HepG2 (cell line): ENCODE data around the gene CLPX. TPM values are rescaled to one million over a fixed set of nuclear protein-coding genes. Genes with fewer than 3 reads are reported as not detected.

ENCODE experiments used
- E2F2 ChIP-seq: sonication (generic); formaldehyde crosslinking; IDR thresholded peaks from 2 replicates; pipeline ENCODE4 v1.4.0; 2020; ENCODE audit warnings: missing genetic modification reagents, borderline replicate concordance
- PHF20 ChIP-seq: sonication (generic); formaldehyde crosslinking; IDR thresholded peaks from 2 replicates; pipeline ENCODE4 v1.5.0; 2020; ENCODE audit warnings: mild to moderate bottlenecking, missing genetic modification reagents
- RBAK ChIP-seq: sonication (generic); formaldehyde crosslinking; IDR thresholded peaks from 2 replicates; pipeline ENCODE4 v1.5.1; 2020; ENCODE audit warnings: mild to moderate bottlenecking, missing genetic modification reagents
- SIN3A ChIP-seq: IDR thresholded peaks from 2 replicates; pipeline ENCODE4 v1.6.1; 2011; ENCODE audit warnings: low read depth, mild to moderate bottlenecking, control low read depth, low read length, borderline replicate concordance
- ZBTB14 ChIP-seq: sonication (generic); formaldehyde crosslinking; IDR thresholded peaks from 2 replicates; pipeline ENCODE4 v1.4.0; 2020; ENCODE audit warnings: missing genetic modification reagents
- ZNF550 ChIP-seq: sonication (generic); formaldehyde crosslinking; IDR thresholded peaks from 2 replicates; pipeline ENCODE4 v1.4.0; 2020; ENCODE audit warnings: mild to moderate bottlenecking, missing genetic modification reagents, borderline replicate concordance
- polyA plus RNA-seq, 8 experiments: library from polyadenylated mRNA; depleted of rRNA in 3 of 8; stranded (reverse) in 7 of 8; unstranded in 1 of 8; fragments of >200 nt; fragmentation: Illumina TruSeq in 4 of 8; extraction: Trizol in 4 of 8; gene quantifications; 2 replicates each; pipeline versions ENCODE4 v1.2.1 to v1.2.3, GENCODE V29; 2011 to 2016; ENCODE audit warnings: low read depth in 4 of 8, missing spikeins in 1 of 8, mixed read lengths in 1 of 8; ENCODE audit not compliant: insufficient read depth in 1 of 8
- small RNA-seq, 3 experiments: library from RNA; depleted of rRNA; stranded (forward); fragments of <200 nt; gene quantifications; one replicate each; pipeline ENCODE3, GENCODE V24; 2012; ENCODE audit warnings: low read depth in 2 of 3, low replicate concordance in 1 of 3; ENCODE audit not compliant: insufficient read length in 3 of 3, insufficient read depth in 2 of 3
- total RNA-seq, 5 experiments: library from RNA; depleted of rRNA; stranded (reverse); fragments of >200 nt; fragmentation: Illumina TruSeq; extraction: Trizol; gene quantifications; 2 replicates each; pipeline ENCODE4 v1.2.3, GENCODE V29; 2016; ENCODE audit warnings: low read depth in 1 of 5

Gene CLPX
- total and polyA plus RNA-seq, 2 of the 13 experiments (the other 11 are each of a cell fraction or from before 2014, with no cell fraction given), result 33.9 to 61.3 TPM

GRCh38 chr15:65099336-65099735 lies 85.8 kb downstream of the CLPX start (continued):
- no peak for TF ChIP-seq E2F2
- TF ChIP-seq ZBTB14 (CRISPR knock-in tag), result no peak
- TF ChIP-seq ZNF550, result no peak
- no peak for TF ChIP-seq SIN3A
- TF ChIP-seq PHF20 (CRISPR knock-in tag), result no peak
- no peak for TF ChIP-seq RBAK (CRISPR knock-in tag)

Small RNAs within 50 kb of the gene (small RNA-seq; reads per million reads assigned to genes)
- 0 reads per million in 3 experiments for gene AC013553.1
- 0 reads per million in 3 experiments for gene AC068213.1
- gene RNU6-686P, result 0 reads per million in 3 experiments

Other genes with a start within 250 kb of the CLPX start
- 42.4 and 53.0 TPM in 2 replicates for gene SPG21, start 195.4 kb downstream of the CLPX start, total RNA-seq (2016; rRNA removed; fragmentation: Illumina TruSeq; extraction: Trizol)
- 29.1 and 36.7 TPM in 2 replicates for gene SPG21, start 195.4 kb downstream of the CLPX start, polyA plus RNA-seq (2011; rRNA removed)
- 23.2 and 27.9 TPM in 2 replicates for gene MTFMT, start 155.7 kb downstream of the CLPX start, total RNA-seq (2016; rRNA removed; fragmentation: Illumina TruSeq; extraction: Trizol)
- gene MTFMT, start 155.7 kb downstream of the CLPX start, polyA plus RNA-seq (2011; rRNA removed), result 8.9 and 9.9 TPM in 2 replicates
- gene SLC51B, start 140.0 kb downstream of the CLPX start, total RNA-seq (2016; rRNA removed; fragmentation: Illumina TruSeq; extraction: Trizol), result 14.4 and 17.1 TPM in 2 replicates
- 12.0 and 14.9 TPM in 2 replicates for gene SLC51B, start 140.0 kb downstream of the CLPX start, polyA plus RNA-seq (2011; rRNA removed)
- 0.39 and 0.55 TPM in 2 replicates for gene RASL12, start 117.4 kb downstream of the CLPX start, total RNA-seq (2016; rRNA removed; fragmentation: Illumina TruSeq; extraction: Trizol)
- gene RASL12, start 117.4 kb downstream of the CLPX start, polyA plus RNA-seq (2011; rRNA removed), result 0.10 and 0.16 TPM in 2 replicates
- gene KBTBD13, start 108.6 kb downstream of the CLPX start, total RNA-seq (2016; rRNA removed; fragmentation: Illumina TruSeq; extraction: Trizol), result not detected in 2 replicates
- not detected in 2 replicates for gene KBTBD13, start 108.6 kb downstream of the CLPX start, polyA plus RNA-seq (2011; rRNA removed)
- gene UBAP1L, start 70.1 kb downstream of the CLPX start, total RNA-seq (2016; rRNA removed; fragmentation: Illumina TruSeq; extraction: Trizol), result 0.13 and 0.86 TPM in 2 replicates
- 1.4 and 1.7 TPM in 2 replicates for gene UBAP1L, start 70.1 kb downstream of the CLPX start, polyA plus RNA-seq (2011; rRNA removed)
- 14.7 and 15.8 TPM in 2 replicates for gene PDCD7, start 51.5 kb downstream of the CLPX start, total RNA-seq (2016; rRNA removed; fragmentation: Illumina TruSeq; extraction: Trizol)
- gene PDCD7, start 51.5 kb downstream of the CLPX start, polyA plus RNA-seq (2011; rRNA removed), result 10.1 TPM in 2 replicates
- not detected in 2 replicates for gene CILP, start 26.1 kb upstream of the CLPX start, total RNA-seq (2016; rRNA removed; fragmentation: Illumina TruSeq; extraction: Trizol)
- gene CILP, start 26.1 kb upstream of the CLPX start, polyA plus RNA-seq (2011; rRNA removed), result 0.03 and 0.08 TPM in 2 replicates
- gene PARP16, start 101.5 kb upstream of the CLPX start, total RNA-seq (2016; rRNA removed; fragmentation: Illumina TruSeq; extraction: Trizol), result 6.7 and 6.8 TPM in 2 replicates
- 7.6 and 8.3 TPM in 2 replicates for gene PARP16, start 101.5 kb upstream of the CLPX start, polyA plus RNA-seq (2011; rRNA removed)
- gene RNU5A-1, start 110.7 kb upstream of the CLPX start, total RNA-seq (2016; rRNA removed; fragmentation: Illumina TruSeq; extraction: Trizol), result 292 and 3,645 TPM in 2 replicates
- gene RNU5A-1, start 110.7 kb upstream of the CLPX start, polyA plus RNA-seq (2011; rRNA removed), result not detected in 2 replicates
- 417 and 1,646 TPM in 2 replicates for gene RNU5B-1, start 119.3 kb upstream of the CLPX start, total RNA-seq (2016; rRNA removed; fragmentation: Illumina TruSeq; extraction: Trizol)
- gene RNU5B-1, start 119.3 kb upstream of the CLPX start, polyA plus RNA-seq (2011; rRNA removed), result not detected in 2 replicates
- gene IGDCC3, start 192.7 kb upstream of the CLPX start, total RNA-seq (2016; rRNA removed; fragmentation: Illumina TruSeq; extraction: Trizol), result 31.2 and 51.8 TPM in 2 replicates
- gene IGDCC3, start 192.7 kb upstream of the CLPX start, polyA plus RNA-seq (2011; rRNA removed), result 30.1 and 35.7 TPM in 2 replicates
- gene IGDCC4, start 237.6 kb upstream of the CLPX start, total RNA-seq (2016; rRNA removed; fragmentation: Illumina TruSeq; extraction: Trizol), result 0.87 and 1.1 TPM in 2 replicates
- gene IGDCC4, start 237.6 kb upstream of the CLPX start, polyA plus RNA-seq (2011; rRNA removed), result 0.39 and 0.55 TPM in 2 replicates